ENCODE data around the gene RNU7-1. TPM values are rescaled to one million over a fixed set of nuclear protein-coding genes. Genes with fewer than 3 reads are reported as not detected.

Gene RNU7-1
- total and polyA plus RNA-seq, 10 of the 15 experiments (the other 5 are each of a cell fraction or from before 2014, with no cell fraction given): not detected

DNA sequence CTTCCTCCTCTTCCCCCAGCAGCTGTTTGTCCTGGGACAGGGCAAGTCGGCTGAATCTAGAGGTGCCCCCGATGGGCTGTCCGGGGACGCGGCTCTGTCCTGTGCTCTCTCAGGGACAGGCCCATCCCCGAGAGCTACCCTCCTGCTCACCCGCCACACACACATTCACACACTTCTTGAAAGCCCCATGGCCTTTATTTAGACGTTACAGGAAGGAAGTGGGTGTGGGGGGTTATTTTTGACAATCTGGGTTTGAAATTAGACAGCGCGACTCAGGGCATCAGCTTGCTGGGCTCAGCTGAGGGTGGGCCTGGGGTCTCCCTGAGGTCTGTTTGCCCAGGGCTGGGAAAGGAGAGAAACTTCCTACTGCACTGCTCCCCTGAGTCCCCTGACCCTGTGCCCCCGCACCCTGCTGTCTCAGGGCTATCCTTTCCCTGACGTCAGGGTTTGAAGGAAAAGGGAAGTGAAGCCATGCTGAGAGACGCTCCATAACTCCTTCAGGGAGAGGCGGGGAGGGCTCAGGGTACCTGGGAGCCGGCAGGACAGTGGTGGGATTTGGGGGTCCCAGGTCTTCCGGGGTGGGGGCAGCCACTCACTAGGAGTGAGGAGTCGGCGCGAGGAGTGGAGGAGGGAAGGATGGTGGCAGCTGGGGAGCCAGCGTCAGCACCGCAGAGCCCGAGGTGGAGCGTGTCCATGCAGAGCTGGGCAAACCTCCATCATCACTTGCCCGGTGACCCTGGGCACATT, 15.6 kb downstream of the RNU7-1 start (continued):
- TF ChIP-seq, protein P1, sequence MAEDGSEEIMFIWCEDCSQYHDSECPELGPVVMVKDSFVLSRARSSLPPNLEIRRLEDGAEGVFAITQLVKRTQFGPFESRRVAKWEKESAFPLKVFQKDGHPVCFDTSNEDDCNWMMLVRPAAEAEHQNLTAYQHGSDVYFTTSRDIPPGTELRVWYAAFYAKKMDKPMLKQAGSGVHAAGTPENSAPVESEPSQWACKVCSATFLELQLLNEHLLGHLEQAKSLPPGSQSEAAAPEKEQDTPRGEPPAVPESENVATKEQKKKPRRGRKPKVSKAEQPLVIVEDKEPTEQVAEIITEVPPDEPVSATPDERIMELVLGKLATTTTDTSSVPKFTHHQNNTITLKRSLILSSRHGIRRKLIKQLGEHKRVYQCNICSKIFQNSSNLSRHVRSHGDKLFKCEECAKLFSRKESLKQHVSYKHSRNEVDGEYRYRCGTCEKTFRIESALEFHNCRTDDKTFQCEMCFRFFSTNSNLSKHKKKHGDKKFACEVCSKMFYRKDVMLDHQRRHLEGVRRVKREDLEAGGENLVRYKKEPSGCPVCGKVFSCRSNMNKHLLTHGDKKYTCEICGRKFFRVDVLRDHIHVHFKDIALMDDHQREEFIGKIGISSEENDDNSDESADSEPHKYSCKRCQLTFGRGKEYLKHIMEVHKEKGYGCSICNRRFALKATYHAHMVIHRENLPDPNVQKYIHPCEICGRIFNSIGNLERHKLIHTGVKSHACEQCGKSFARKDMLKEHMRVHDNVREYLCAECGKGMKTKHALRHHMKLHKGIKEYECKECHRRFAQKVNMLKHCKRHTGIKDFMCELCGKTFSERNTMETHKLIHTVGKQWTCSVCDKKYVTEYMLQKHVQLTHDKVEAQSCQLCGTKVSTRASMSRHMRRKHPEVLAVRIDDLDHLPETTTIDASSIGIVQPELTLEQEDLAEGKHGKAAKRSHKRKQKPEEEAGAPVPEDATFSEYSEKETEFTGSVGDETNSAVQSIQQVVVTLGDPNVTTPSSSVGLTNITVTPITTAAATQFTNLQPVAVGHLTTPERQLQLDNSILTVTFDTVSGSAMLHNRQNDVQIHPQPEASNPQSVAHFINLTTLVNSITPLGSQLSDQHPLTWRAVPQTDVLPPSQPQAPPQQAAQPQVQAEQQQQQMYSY (CRISPR knock-in tag; IDR thresholded peaks at IDR 0.05): 0 out of 2 replicates have a peak, but pooled peaks have one; percentile 18
- TF ChIP-seq SIN3A (IDR thresholded peaks at IDR 0.05; ENCODE audit: low read depth, low read length) (peak; percentile 79; the same call in 1 of the 2 replicates), ZNF274 (IDR thresholded peaks at IDR 0.05; ENCODE audit: insufficient read depth, insufficient read length) (no peak), SRF (IDR thresholded peaks at IDR 0.05; ENCODE audit: low read depth in 2 of 2, low read length in 2 of 2) (no peak), RUNX3 (IDR thresholded peaks at IDR 0.05; ENCODE audit: low read length) (no peak), SMAD1 (IDR thresholded peaks at IDR 0.05; ENCODE audit: low read depth, partially characterized antibody) (peak; percentile 14), HDAC2 (IDR thresholded peaks at IDR 0.05) (no peak), NFIC (IDR thresholded peaks at IDR 0.05; ENCODE audit: low read depth, low read length) (no peak), WRNIP1 (IDR thresholded peaks at IDR 0.05; ENCODE audit: borderline replicate concordance, low read depth, low read length) (0 out of 2 replicates have a peak, but pooled peaks have one; percentile 32), EZH2 (IDR thresholded peaks at IDR 0.05; ENCODE audit: borderline replicate concordance, control insufficient read depth, low read depth, low read length) (no peak), DPF2 (IDR thresholded peaks at IDR 0.05) (peak; percentile 99), NR2C1 (IDR thresholded peaks at IDR 0.05) (peak; percentile 51), EED (IDR thresholded peaks at IDR 0.05; ENCODE audit: low read depth) (peak; percentile 96), ZSCAN29 (IDR thresholded peaks at IDR 0.05) (no peak)
- TF ChIP-seq, protein P2, sequence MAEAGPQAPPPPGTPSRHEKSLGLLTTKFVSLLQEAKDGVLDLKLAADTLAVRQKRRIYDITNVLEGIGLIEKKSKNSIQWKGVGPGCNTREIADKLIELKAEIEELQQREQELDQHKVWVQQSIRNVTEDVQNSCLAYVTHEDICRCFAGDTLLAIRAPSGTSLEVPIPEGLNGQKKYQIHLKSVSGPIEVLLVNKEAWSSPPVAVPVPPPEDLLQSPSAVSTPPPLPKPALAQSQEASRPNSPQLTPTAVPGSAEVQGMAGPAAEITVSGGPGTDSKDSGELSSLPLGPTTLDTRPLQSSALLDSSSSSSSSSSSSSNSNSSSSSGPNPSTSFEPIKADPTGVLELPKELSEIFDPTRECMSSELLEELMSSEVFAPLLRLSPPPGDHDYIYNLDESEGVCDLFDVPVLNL (IDR thresholded peaks at IDR 0.05; ENCODE audit: low read depth, low read length): no peak
- TF ChIP-seq, protein P3, sequence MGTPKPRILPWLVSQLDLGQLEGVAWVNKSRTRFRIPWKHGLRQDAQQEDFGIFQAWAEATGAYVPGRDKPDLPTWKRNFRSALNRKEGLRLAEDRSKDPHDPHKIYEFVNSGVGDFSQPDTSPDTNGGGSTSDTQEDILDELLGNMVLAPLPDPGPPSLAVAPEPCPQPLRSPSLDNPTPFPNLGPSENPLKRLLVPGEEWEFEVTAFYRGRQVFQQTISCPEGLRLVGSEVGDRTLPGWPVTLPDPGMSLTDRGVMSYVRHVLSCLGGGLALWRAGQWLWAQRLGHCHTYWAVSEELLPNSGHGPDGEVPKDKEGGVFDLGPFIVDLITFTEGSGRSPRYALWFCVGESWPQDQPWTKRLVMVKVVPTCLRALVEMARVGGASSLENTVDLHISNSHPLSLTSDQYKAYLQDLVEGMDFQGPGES (IDR thresholded peaks at IDR 0.05): no peak
- TF ChIP-seq, protein P4, sequence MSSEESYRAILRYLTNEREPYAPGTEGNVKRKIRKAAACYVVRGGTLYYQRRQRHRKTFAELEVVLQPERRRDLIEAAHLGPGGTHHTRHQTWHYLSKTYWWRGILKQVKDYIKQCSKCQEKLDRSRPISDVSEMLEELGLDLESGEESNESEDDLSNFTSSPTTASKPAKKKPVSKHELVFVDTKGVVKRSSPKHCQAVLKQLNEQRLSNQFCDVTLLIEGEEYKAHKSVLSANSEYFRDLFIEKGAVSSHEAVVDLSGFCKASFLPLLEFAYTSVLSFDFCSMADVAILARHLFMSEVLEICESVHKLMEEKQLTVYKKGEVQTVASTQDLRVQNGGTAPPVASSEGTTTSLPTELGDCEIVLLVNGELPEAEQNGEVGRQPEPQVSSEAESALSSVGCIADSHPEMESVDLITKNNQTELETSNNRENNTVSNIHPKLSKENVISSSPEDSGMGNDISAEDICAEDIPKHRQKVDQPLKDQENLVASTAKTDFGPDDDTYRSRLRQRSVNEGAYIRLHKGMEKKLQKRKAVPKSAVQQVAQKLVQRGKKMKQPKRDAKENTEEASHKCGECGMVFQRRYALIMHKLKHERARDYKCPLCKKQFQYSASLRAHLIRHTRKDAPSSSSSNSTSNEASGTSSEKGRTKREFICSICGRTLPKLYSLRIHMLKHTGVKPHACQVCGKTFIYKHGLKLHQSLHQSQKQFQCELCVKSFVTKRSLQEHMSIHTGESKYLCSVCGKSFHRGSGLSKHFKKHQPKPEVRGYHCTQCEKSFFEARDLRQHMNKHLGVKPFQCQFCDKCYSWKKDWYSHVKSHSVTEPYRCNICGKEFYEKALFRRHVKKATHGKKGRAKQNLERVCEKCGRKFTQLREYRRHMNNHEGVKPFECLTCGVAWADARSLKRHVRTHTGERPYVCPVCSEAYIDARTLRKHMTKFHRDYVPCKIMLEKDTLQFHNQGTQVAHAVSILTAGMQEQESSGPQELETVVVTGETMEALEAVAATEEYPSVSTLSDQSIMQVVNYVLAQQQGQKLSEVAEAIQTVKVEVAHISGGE (CRISPR knock-in tag; IDR thresholded peaks at IDR 0.05): no peak
- TF ChIP-seq, protein P5, sequence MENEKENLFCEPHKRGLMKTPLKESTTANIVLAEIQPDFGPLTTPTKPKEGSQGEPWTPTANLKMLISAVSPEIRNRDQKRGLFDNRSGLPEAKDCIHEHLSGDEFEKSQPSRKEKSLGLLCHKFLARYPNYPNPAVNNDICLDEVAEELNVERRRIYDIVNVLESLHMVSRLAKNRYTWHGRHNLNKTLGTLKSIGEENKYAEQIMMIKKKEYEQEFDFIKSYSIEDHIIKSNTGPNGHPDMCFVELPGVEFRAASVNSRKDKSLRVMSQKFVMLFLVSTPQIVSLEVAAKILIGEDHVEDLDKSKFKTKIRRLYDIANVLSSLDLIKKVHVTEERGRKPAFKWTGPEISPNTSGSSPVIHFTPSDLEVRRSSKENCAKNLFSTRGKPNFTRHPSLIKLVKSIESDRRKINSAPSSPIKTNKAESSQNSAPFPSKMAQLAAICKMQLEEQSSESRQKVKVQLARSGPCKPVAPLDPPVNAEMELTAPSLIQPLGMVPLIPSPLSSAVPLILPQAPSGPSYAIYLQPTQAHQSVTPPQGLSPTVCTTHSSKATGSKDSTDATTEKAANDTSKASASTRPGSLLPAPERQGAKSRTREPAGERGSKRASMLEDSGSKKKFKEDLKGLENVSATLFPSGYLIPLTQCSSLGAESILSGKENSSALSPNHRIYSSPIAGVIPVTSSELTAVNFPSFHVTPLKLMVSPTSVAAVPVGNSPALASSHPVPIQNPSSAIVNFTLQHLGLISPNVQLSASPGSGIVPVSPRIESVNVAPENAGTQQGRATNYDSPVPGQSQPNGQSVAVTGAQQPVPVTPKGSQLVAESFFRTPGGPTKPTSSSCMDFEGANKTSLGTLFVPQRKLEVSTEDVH (IDR thresholded peaks at IDR 0.05; ENCODE audit: low read depth, partially characterized antibody): peak; percentile 78

Data from GM12878 (cell line).